ENCODE data around the gene RCL1.
"Not testable (repeated sequence)": the region's sequence is repeated elsewhere in the genome, so short reads cannot be mapped to it uniquely, and the experiment has no call there.

Gene RCL1

GRCh38 chr9:4788703-4789102, 4.0 kb upstream of the RCL1 start:
- ATAC-seq (replicated peaks; ENCODE audit: extremely low read depth, poor library complexity, severe bottlenecking) (no peak), DNase-seq (ENCODE audit: low spot score in 2 of 2) (no peak)
- H3K4me3 Mint-ChIP-seq = no peak overlapping the region
- H3K27ac Mint-ChIP-seq (ENCODE audit: low read depth) = peak overlapping the region; percentile 84
- H3K4me1 Mint-ChIP-seq = peaks cover 11% of the 10 kb centered on the region
- H3K9me3 Mint-ChIP-seq = no peaks in the 10 kb centered on the region
- H3K36me3 Mint-ChIP-seq (ENCODE audit: insufficient read depth) = peaks cover 9% of the 10 kb centered on the region
- H3K27me3 Mint-ChIP-seq = peaks cover 39% of the 10 kb centered on the region

DNA sequence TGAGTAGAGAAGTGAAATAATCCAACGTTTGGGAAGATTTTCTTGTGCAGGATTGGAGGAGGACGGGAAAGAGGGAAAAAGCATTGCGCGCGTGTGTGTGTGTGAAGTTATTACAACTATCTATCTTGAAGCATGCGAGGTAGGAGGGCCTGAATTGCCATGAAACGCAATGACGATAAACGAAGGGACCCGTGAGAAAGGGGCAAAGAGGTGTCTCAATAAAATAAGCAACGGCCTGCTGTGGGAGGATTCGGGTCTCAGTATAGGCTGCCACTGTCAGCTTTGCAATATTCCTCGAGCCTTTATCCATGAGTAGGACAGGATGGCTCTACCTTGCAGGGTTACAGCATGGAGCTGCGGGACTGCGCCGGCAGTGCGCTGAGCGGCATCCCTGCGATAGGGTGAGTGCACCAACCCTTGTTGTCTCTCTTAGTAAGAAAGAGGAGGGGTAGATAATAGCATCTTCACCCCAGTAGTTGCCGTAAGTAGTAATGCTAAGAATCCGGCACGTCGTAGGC, 631 bp upstream of the RCL1 start:
- DNase-seq (ENCODE audit: low spot score in 2 of 2) (no peak), ATAC-seq (replicated peaks; ENCODE audit: extremely low read depth, poor library complexity, severe bottlenecking) (peak; percentile 45)
- Mint-ChIP-seq H3K27me3 (peaks cover 10% of the 10 kb centered on the region), H3K4me1 (peaks cover 25% of the 10 kb centered on the region), H3K9me3 (no peaks in the 10 kb centered on the region), H3K27ac (ENCODE audit: low read depth) (peak overlapping the region; percentile 96), H3K4me3 (peak overlapping the region; percentile 87), H3K36me3 (ENCODE audit: insufficient read depth) (peaks cover 12% of the 10 kb centered on the region)

DNA sequence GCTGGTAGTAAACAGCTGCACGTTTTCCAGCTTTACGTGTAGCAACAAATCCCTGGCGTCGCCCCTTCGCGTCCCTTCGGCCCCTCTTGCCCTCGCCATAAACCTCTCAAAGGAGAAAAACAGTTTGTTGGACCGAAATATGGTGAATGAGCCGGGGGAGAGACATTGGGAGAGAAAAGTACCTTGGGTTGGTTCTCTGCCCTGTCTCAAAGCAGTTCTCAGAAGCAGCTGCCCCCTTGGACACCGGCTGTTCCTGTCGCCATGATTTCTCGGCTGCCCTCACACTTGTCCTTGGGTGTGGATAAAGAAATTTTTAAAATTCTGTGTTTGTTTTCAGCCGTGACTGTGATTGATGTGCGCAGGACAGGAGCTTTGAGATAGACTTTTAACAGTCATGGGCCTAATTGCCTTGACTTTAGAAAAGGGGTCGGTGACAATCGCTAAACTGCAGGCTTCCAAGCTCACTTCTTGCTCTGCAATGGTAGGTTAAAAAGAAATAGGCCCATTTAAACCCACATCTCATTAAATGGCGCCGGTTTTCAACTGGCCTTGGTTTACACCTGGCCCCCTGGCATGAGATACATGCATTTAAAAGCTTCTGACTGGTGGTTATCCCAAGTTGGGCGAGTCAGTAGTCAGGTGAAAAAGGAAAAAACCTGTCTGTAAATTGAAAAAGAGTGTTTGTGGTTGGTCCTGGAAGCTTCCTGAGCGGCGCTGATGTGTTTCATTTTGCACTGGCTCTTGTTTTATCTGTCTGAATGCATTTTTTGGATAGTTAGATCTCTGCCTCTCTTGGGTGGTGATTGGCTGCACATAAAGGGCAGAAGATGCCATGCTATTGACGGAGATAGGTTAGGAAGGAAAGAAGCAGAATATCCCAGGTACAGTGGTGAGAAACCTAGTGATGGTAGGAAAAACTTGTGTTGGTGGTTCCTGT, 983 bp downstream of the RCL1 start:
- no peaks in the 10 kb centered on the region for H3K9me3 Mint-ChIP-seq
- H3K36me3 Mint-ChIP-seq (ENCODE audit: insufficient read depth) = peaks cover 12% of the 10 kb centered on the region
- H3K4me3 Mint-ChIP-seq = peak overlapping the region; percentile 87
- no peak for ATAC-seq (replicated peaks; ENCODE audit: extremely low read depth, poor library complexity, severe bottlenecking)
- no peaks in the 10 kb centered on the region for H3K27me3 Mint-ChIP-seq
- peaks cover 37% of the 10 kb centered on the region for H3K4me1 Mint-ChIP-seq
- peak overlapping the region; percentile 96 for H3K27ac Mint-ChIP-seq (ENCODE audit: low read depth)
- DNase-seq (ENCODE audit: low spot score in 2 of 2) = no peak

DNA sequence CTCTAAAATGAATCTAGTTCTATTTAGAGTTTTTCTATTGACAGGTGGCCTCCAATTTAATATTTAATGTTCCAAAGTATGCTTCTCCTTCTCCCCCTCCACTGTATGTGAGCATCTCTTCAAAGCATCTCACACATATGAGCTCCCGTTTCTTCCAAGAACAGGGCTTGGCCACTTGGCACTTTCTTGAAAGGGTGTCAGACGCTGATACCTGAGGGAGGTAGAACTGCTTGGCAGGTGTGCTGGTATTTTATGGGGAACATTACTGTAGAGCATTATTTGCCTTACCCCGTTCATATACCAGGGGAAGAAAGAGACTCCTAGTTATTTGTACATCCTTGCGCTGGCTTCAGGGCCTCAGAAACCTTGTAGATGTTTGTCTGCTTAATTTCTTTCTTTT, 1.9 kb downstream of the RCL1 start:
- Mint-ChIP-seq H3K36me3 (ENCODE audit: insufficient read depth) (peaks cover 12% of the 10 kb centered on the region), H3K4me1 (peaks cover 43% of the 10 kb centered on the region), H3K9me3 (no peaks in the 10 kb centered on the region), H3K4me3 (peak overlapping the region; percentile 87), H3K27me3 (no peaks in the 10 kb centered on the region), H3K27ac (ENCODE audit: low read depth) (no peak overlapping the region)
- DNase-seq (ENCODE audit: low spot score in 2 of 2) (no peak), ATAC-seq (replicated peaks; ENCODE audit: extremely low read depth, poor library complexity, severe bottlenecking) (no peak)

- H3K27ac Mint-ChIP-seq (ENCODE audit: low read depth); ATAC-seq (replicated peaks; ENCODE audit: extremely low read depth, poor library complexity, severe bottlenecking); H3K27me3 Mint-ChIP-seq; H3K4me3 Mint-ChIP-seq; DNase-seq (ENCODE audit: low spot score in 2 of 2); H3K9me3 Mint-ChIP-seq: not testable (repeated sequence)
- H3K36me3 Mint-ChIP-seq (ENCODE audit: insufficient read depth) = peaks cover 12% of the 10 kb centered on the region
- peaks cover 43% of the 10 kb centered on the region for H3K4me1 Mint-ChIP-seq
Measured at GRCh38 chr9:4795108-4795507, 2.4 kb downstream of the RCL1 start.

- Mint-ChIP-seq H3K9me3 (no peaks in the 10 kb centered on the region), H3K27ac (ENCODE audit: low read depth) (no peak overlapping the region), H3K4me1 (peaks cover 43% of the 10 kb centered on the region), H3K36me3 (ENCODE audit: insufficient read depth) (peaks cover 12% of the 10 kb centered on the region), H3K4me3 (no peak overlapping the region), H3K27me3 (no peaks in the 10 kb centered on the region)
- DNase-seq (ENCODE audit: low spot score in 2 of 2) (no peak), ATAC-seq (replicated peaks; ENCODE audit: extremely low read depth, poor library complexity, severe bottlenecking) (no peak)
Measured at GRCh38 chr9:4796530-4796929, 3.8 kb downstream of the RCL1 start.

- H3K9me3 Mint-ChIP-seq = no peaks in the 10 kb centered on the region
- H3K4me1 Mint-ChIP-seq = peaks cover 37% of the 10 kb centered on the region
- no peaks in the 10 kb centered on the region for H3K27me3 Mint-ChIP-seq
- DNase-seq (ENCODE audit: low spot score in 2 of 2) (no peak), ATAC-seq (replicated peaks; ENCODE audit: extremely low read depth, poor library complexity, severe bottlenecking) (no peak)
- no peak overlapping the region for H3K27ac Mint-ChIP-seq (ENCODE audit: low read depth)
- H3K4me3 Mint-ChIP-seq = no peak overlapping the region
- peaks cover 8% of the 10 kb centered on the region for H3K36me3 Mint-ChIP-seq (ENCODE audit: insufficient read depth)
Measured at GRCh38 chr9:4796988-4797853, 4.5 kb downstream of the RCL1 start.

DNA sequence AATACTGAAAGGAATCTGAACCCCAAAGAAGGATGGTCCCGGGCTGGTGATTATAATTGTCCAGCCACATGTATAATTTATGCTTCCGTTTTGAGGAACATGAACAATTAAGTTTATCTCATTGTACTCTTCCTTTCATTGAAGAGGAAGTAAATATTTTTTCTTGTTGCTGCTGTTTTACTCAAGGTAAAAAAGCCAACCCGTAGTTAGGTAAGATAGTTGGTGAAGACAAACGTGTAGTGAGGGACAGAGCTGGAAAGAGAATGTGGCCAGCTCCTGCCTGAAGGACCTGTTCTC, 5.1 kb downstream of the RCL1 start:
- ATAC-seq (replicated peaks; ENCODE audit: extremely low read depth, poor library complexity, severe bottlenecking) = no peak
- H3K4me1 Mint-ChIP-seq = peaks cover 36% of the 10 kb centered on the region
- H3K9me3 Mint-ChIP-seq = no peaks in the 10 kb centered on the region
- H3K36me3 Mint-ChIP-seq (ENCODE audit: insufficient read depth) = peaks cover 4% of the 10 kb centered on the region
- H3K27me3 Mint-ChIP-seq = no peaks in the 10 kb centered on the region
- no peak for DNase-seq (ENCODE audit: low spot score in 2 of 2)
- no peak overlapping the region for H3K4me3 Mint-ChIP-seq
- H3K27ac Mint-ChIP-seq (ENCODE audit: low read depth) = no peak overlapping the region

DNA sequence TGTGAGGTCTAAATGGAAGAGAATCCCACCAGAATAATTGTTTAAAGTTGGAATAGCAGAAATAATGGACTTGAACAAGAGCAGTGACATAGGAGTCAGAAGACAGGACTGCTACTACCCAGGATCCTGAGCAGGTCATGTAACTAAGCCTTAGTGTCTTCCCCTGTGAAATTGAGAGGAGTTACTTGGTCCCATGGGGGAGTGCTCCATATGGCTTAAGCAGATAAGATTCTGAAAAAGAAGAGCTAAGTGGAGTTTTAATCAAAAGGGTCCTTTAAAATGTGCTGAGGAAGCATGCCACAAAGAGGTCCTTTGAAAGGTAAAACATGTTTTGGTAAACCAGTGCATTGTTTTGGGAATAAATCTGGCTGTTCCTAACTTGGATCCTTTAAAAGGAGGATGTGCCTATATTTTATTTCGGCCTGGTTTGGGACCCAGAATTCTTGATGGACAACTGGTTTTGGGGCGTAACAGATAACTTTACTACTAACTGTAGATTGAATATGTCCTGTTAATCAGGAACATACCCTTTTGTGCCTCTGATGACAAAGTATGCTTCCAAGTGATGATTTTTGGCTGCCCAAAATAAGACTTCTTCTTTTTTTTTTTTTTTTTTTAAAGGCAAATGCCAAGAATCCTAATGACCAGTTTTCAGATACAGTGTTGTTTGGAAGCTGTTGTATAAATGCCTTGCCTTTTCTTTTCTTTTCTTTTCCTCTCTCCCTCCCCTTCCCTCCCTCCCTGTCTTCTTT, 5.7 kb downstream of the RCL1 start:
- H3K4me3 Mint-ChIP-seq = no peak overlapping the region

GRCh38 chr9:4799033-4799430, 6.3 kb downstream of the RCL1 start:
- H3K36me3 Mint-ChIP-seq (ENCODE audit: insufficient read depth) = peaks cover 4% of the 10 kb centered on the region
- peak overlapping the region; percentile 61 for H3K27ac Mint-ChIP-seq (ENCODE audit: low read depth)
- H3K4me3 Mint-ChIP-seq = no peak overlapping the region
- H3K4me1 Mint-ChIP-seq = peaks cover 35% of the 10 kb centered on the region
- no peaks in the 10 kb centered on the region for H3K27me3 Mint-ChIP-seq
- no peak for ATAC-seq (replicated peaks; ENCODE audit: extremely low read depth, poor library complexity, severe bottlenecking)
- H3K9me3 Mint-ChIP-seq = no peaks in the 10 kb centered on the region
- no peak for DNase-seq (ENCODE audit: low spot score in 2 of 2)

More for the DNA sequence above, 5.7 kb downstream of the RCL1 start:
- no peak for ATAC-seq (replicated peaks; ENCODE audit: extremely low read depth, poor library complexity, severe bottlenecking)
- H3K4me1 Mint-ChIP-seq = peaks cover 35% of the 10 kb centered on the region
- H3K9me3 Mint-ChIP-seq = no peaks in the 10 kb centered on the region
- no peak overlapping the region for H3K27ac Mint-ChIP-seq (ENCODE audit: low read depth)
- peaks cover 2% of the 10 kb centered on the region for H3K36me3 Mint-ChIP-seq (ENCODE audit: insufficient read depth)
- H3K27me3 Mint-ChIP-seq = no peaks in the 10 kb centered on the region
- DNase-seq (ENCODE audit: low spot score in 2 of 2) = no peak

DNA sequence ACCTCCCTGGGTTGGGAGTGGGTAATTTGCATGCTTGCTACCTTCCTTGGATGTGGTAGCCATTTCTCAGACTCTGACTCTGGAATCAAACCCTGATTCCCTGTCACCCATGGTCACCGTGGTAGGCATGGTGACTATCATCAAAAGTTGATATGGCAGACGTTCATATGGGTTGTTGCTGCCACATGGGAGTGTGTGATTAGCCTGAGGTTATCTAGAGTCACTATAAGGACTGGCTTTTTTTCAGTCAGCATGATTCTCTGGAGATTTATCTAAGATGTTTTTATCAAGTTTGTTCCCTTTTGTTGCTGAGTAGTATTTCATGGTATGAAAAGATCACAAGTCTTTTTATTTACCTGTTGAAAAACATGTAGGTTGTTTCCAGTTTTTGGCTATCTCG, 7.0 kb downstream of the RCL1 start:
- ATAC-seq (replicated peaks; ENCODE audit: extremely low read depth, poor library complexity, severe bottlenecking) (no peak), DNase-seq (ENCODE audit: low spot score in 2 of 2) (no peak)
- Mint-ChIP-seq H3K27me3 (no peaks in the 10 kb centered on the region), H3K4me1 (peaks cover 32% of the 10 kb centered on the region), H3K27ac (ENCODE audit: low read depth) (no peak overlapping the region), H3K4me3 (no peak overlapping the region), H3K36me3 (ENCODE audit: insufficient read depth) (peaks cover 5% of the 10 kb centered on the region), H3K9me3 (no peaks in the 10 kb centered on the region)

GRCh38 chr9:4801156-4801555, 8.4 kb downstream of the RCL1 start:
- no peak for ATAC-seq (replicated peaks; ENCODE audit: extremely low read depth, poor library complexity, severe bottlenecking)
- H3K27ac Mint-ChIP-seq (ENCODE audit: low read depth) = no peak overlapping the region
- H3K4me1 Mint-ChIP-seq = peaks cover 32% of the 10 kb centered on the region
- peaks cover 3% of the 10 kb centered on the region for H3K36me3 Mint-ChIP-seq (ENCODE audit: insufficient read depth)
- H3K4me3 Mint-ChIP-seq = no peak overlapping the region
- H3K27me3 Mint-ChIP-seq = no peaks in the 10 kb centered on the region
- H3K9me3 Mint-ChIP-seq = peaks cover 10% of the 10 kb centered on the region
- DNase-seq (ENCODE audit: low spot score in 2 of 2) = no peak

Data from central memory CD8-positive, alpha-beta T cell (primary cell).